Endodermal cell (in vitro differentiated cells): ENCODE results near the gene NUDT21. TPM values are rescaled to one million over a fixed set of nuclear protein-coding genes. Genes with fewer than 3 reads are reported as not detected.

ENCODE experiments used
- DNase-seq: peaks from one replicate; pipeline ENCODE4 v3.0.0-alpha.2; 2017
- H3K27ac ChIP-seq: 2 replicates; pipeline ENCODE4 v1.5.1; 2013; ENCODE audit warnings: mild to moderate bottlenecking, low read depth, low read length, moderate library complexity
- H3K27me3 ChIP-seq: 2 replicates; pipeline ENCODE4 v1.6.1; 2013; ENCODE audit warnings: mild to moderate bottlenecking, low read length, moderate library complexity; ENCODE audit not compliant: insufficient read depth, control insufficient read depth, poor library complexity, severe bottlenecking
- H3K36me3 ChIP-seq: 2 replicates; pipeline ENCODE4 v1.7.0; 2013; ENCODE audit warnings: mild to moderate bottlenecking, low read length, moderate library complexity; ENCODE audit not compliant: control insufficient read depth, insufficient read depth
- H3K4me1 ChIP-seq: one replicate; pipeline ENCODE4 v1.7.0; 2013; ENCODE audit warnings: low read length; ENCODE audit not compliant: control insufficient read depth, insufficient read depth
- H3K4me3 ChIP-seq: 2 replicates; pipeline ENCODE4 v1.5.1; 2013; ENCODE audit warnings: mild to moderate bottlenecking, low read length, moderate library complexity
- H3K9ac ChIP-seq: 2 replicates; pipeline ENCODE4 v1.6.1; 2013; ENCODE audit warnings: mild to moderate bottlenecking, low read length, moderate library complexity; ENCODE audit not compliant: poor library complexity, severe bottlenecking; ENCODE audit errors: extremely low read depth
- H3K9me3 ChIP-seq: 2 replicates; pipeline ENCODE4 v1.6.1; 2013; ENCODE audit warnings: mild to moderate bottlenecking, low read length, moderate library complexity; ENCODE audit not compliant: control insufficient read depth
- H3K27ac Mint-ChIP-seq: 2 replicates; pipeline ENCODE4 v1.8.0; 2020; ENCODE audit warnings: mixed read lengths
- H3K27me3 Mint-ChIP-seq: 2 replicates; pipeline ENCODE4 v1.8.0; 2021; ENCODE audit warnings: mild to moderate bottlenecking, mixed read lengths; ENCODE audit not compliant: insufficient read depth
- H3K36me3 Mint-ChIP-seq: 2 replicates; pipeline ENCODE4 v1.8.0; 2020; ENCODE audit warnings: low read depth, mixed read lengths
- H3K4me1 Mint-ChIP-seq: 2 replicates; pipeline ENCODE4 v1.8.0; 2020; ENCODE audit warnings: mixed read lengths
- H3K4me3 Mint-ChIP-seq: 2 replicates; pipeline ENCODE4 v1.8.0; 2020; ENCODE audit warnings: mild to moderate bottlenecking, moderate library complexity, mixed read lengths
- H3K9me3 Mint-ChIP-seq: 2 replicates; pipeline ENCODE4 v1.8.0; 2020; ENCODE audit warnings: mild to moderate bottlenecking, mixed read lengths
- WGBS, 2 experiments: methylation state at CpG; one replicate each; pipeline versions ENCODE4 v1.1.5 to v1.1.7; 2013; ENCODE audit warnings: missing lambda C conversion rate in 2 of 2, mixed read lengths in 1 of 2; ENCODE audit not compliant: insufficient coverage in 1 of 2, insufficient read length in 1 of 2; 5-methylcytosine and 5-hydroxymethylcytosine counted together
- total RNA-seq, 2 donors: library from RNA; stranded (reverse); fragmentation: NEBNext Ultra II Directional in 1 of 2; extraction: Animal tissue kit (Norgen Biotek cat#: 25700) in 1 of 2; gene quantifications; 2 replicates in 1 of 2; 3 replicates in 1 of 2; pipeline ENCODE4 v1.2.1, GENCODE V29; 2021
- TF ChIP-seq, protein P1 (sequence below): fragments of 200-600 bp; sonication (generic); conservative IDR thresholded peaks from 2 replicates; pipeline ENCODE4 v1.5.0; 2021; ENCODE audit warnings: antibody characterized with exemption, mild to moderate bottlenecking

NUDT21 gene
- total RNA-seq, 2 donors from 2014 or later = 177 to 185 TPM

DNA sequence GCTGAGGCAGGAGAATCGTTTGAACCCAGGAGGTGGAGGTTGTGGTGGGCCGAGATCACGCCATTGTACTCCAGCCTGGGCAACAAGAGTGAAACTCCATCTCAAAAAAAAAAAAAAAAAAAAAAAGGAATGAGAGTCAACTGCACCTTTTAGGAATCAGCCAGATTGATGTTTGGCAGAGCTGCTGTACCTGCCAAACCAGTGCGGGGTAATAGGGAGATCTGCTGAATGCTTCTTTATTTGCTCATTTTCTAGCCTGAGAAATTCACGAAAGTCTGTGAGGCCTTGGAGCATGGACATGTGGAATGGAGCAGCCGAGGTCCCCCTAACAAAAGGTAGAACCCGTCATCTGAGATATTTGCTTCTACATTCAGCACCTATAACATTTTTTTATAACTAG is 18.6 kb upstream of the NUDT21 start:
- no peak overlapping the region for H3K27ac ChIP-seq
- no peak for DNase-seq
- H3K9me3 ChIP-seq = no peaks in the 10 kb centered on the region
- WGBS, 2 experiments = 93 to 100% methylated on average over 2 to 7 of the region's 7 CpGs
- no peak overlapping the region for H3K9ac ChIP-seq
- H3K36me3 ChIP-seq = peaks cover 87% of the 10 kb centered on the region
- peaks cover 2% of the 10 kb centered on the region for H3K4me1 Mint-ChIP-seq
- peaks cover 75% of the 10 kb centered on the region for H3K36me3 Mint-ChIP-seq
- H3K27me3 ChIP-seq = no peaks in the 10 kb centered on the region
- TF ChIP-seq, protein P1, sequence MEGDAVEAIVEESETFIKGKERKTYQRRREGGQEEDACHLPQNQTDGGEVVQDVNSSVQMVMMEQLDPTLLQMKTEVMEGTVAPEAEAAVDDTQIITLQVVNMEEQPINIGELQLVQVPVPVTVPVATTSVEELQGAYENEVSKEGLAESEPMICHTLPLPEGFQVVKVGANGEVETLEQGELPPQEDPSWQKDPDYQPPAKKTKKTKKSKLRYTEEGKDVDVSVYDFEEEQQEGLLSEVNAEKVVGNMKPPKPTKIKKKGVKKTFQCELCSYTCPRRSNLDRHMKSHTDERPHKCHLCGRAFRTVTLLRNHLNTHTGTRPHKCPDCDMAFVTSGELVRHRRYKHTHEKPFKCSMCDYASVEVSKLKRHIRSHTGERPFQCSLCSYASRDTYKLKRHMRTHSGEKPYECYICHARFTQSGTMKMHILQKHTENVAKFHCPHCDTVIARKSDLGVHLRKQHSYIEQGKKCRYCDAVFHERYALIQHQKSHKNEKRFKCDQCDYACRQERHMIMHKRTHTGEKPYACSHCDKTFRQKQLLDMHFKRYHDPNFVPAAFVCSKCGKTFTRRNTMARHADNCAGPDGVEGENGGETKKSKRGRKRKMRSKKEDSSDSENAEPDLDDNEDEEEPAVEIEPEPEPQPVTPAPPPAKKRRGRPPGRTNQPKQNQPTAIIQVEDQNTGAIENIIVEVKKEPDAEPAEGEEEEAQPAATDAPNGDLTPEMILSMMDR = no peak
- no peak overlapping the region for H3K4me3 Mint-ChIP-seq
- no peaks in the 10 kb centered on the region for H3K27me3 Mint-ChIP-seq
- no peaks in the 10 kb centered on the region for H3K9me3 Mint-ChIP-seq
- H3K27ac Mint-ChIP-seq = no peak overlapping the region
- no peaks in the 10 kb centered on the region for H3K4me1 ChIP-seq
- no peak overlapping the region for H3K4me3 ChIP-seq

DNA sequence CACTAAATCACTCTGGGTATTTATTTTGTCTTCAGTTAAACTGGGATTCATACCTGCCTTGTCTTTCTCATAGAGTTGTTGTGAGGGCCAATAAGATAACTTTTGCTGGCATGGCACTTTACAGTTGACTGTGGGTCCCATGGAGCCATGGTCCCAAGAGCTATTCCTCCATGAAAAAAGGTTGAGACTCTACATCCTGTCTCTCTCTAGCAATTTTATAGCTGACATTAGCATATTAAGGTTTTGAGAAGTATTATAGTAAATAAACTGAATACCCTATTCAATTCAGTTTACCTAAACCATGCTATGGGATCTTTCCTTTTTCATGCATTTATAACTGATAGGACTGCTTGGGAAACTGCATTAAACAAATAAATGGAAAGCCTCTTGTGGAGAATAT is 17.7 kb upstream of the NUDT21 start:
- no peaks in the 10 kb centered on the region for H3K9me3 ChIP-seq
- Mint-ChIP-seq H3K27me3 (no peaks in the 10 kb centered on the region), H3K27ac (no peak overlapping the region), H3K36me3 (peaks cover 80% of the 10 kb centered on the region), H3K9me3 (no peaks in the 10 kb centered on the region), H3K4me3 (no peak overlapping the region), H3K4me1 (no peaks in the 10 kb centered on the region)
- DNase-seq = no peak
- H3K36me3 ChIP-seq = peaks cover 89% of the 10 kb centered on the region
- no peak overlapping the region for H3K27ac ChIP-seq
- H3K4me1 ChIP-seq = no peaks in the 10 kb centered on the region
- H3K9ac ChIP-seq = no peak overlapping the region
- H3K4me3 ChIP-seq = no peak overlapping the region
- TF ChIP-seq, protein P1 = no peak
- H3K27me3 ChIP-seq = no peaks in the 10 kb centered on the region

DNA sequence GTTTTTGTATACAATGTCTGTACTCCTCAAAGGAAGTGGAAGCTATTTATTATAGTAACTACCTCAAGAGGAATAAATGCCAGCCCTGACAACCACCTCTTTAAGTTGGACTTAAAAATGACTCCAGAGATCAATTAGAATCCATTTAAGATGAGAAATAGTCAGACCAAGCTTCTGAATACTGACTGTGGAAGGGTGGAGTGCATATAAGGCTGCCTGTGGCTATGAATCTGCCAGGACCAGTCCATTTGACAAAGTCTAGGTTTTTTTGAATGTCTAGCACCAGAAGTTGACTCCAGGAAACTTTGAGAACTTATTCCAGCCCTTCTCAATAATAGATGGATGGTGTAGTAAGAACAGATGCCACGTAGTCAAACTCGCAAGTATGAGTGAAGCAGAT is 15.2 kb upstream of the NUDT21 start:
- Mint-ChIP-seq H3K4me3 (no peak overlapping the region), H3K27me3 (no peaks in the 10 kb centered on the region), H3K36me3 (peaks cover 77% of the 10 kb centered on the region), H3K27ac (no peak overlapping the region), H3K9me3 (no peaks in the 10 kb centered on the region), H3K4me1 (no peaks in the 10 kb centered on the region)
- no peaks in the 10 kb centered on the region for H3K9me3 ChIP-seq
- no peak overlapping the region for H3K9ac ChIP-seq
- TF ChIP-seq, protein P1 = no peak
- no peaks in the 10 kb centered on the region for H3K4me1 ChIP-seq
- H3K4me3 ChIP-seq = no peak overlapping the region
- DNase-seq = no peak
- H3K27ac ChIP-seq = no peak overlapping the region
- no peaks in the 10 kb centered on the region for H3K27me3 ChIP-seq
- H3K36me3 ChIP-seq = peaks cover 86% of the 10 kb centered on the region
- 94 to 98% methylated on average over 2 of the region's 2 CpGs for WGBS, 2 experiments
